Endothelial cell (in vitro differentiated cells): ENCODE measurements around the gene BATF3. TPM values are rescaled to one million over a fixed set of nuclear protein-coding genes. Genes with fewer than 3 reads are reported as not detected.

Experiments used
- DNase-seq: peaks from one replicate; pipeline ENCODE4 v3.0.0; 2021; ENCODE audit warnings: low spot score
- H3K27ac Mint-ChIP-seq: one replicate; pipeline ENCODE4 v1.8.0; 2021; ENCODE audit warnings: mixed read lengths, inconsistent platforms; ENCODE audit not compliant: unreplicated experiment
- H3K27me3 Mint-ChIP-seq: one replicate; pipeline ENCODE4 v1.8.0; 2021; ENCODE audit warnings: mild to moderate bottlenecking, moderate library complexity, mixed read lengths, inconsistent platforms; ENCODE audit not compliant: unreplicated experiment
- H3K36me3 Mint-ChIP-seq: one replicate; pipeline ENCODE4 v1.8.0; 2021; ENCODE audit warnings: mild to moderate bottlenecking, low read depth, mixed read lengths, inconsistent platforms; ENCODE audit not compliant: unreplicated experiment
- H3K4me1 Mint-ChIP-seq: one replicate; pipeline ENCODE4 v1.8.0; 2021; ENCODE audit warnings: mild to moderate bottlenecking, mixed read lengths, inconsistent platforms; ENCODE audit not compliant: unreplicated experiment
- H3K4me3 Mint-ChIP-seq: one replicate; pipeline ENCODE4 v1.8.0; 2021; ENCODE audit warnings: mild to moderate bottlenecking, mixed read lengths, inconsistent platforms; ENCODE audit not compliant: unreplicated experiment
- H3K9me3 Mint-ChIP-seq: one replicate; pipeline ENCODE4 v1.8.0; 2021; ENCODE audit warnings: mixed read lengths, inconsistent platforms; ENCODE audit not compliant: unreplicated experiment
- CTCF ChIP-seq: fragments of 200-600 bp; sonication (generic); IDR thresholded peaks from one replicate; pipeline ENCODE4 v1.5.0; 2021; ENCODE audit warnings: antibody characterized with exemption; ENCODE audit not compliant: unreplicated experiment
- total RNA-seq: library from RNA; stranded (reverse); fragmentation: NEBNext Ultra II Directional; extraction: Animal tissue kit (Norgen Biotek cat#: 25700); gene quantifications from one replicate; pipeline ENCODE4 v1.2.1, GENCODE V29; 2021; ENCODE audit not compliant: unreplicated experiment

BATF3 gene
- total RNA-seq, 1 donor from 2014 or later, result 0.54 TPM

GRCh38 chr1:212651977-212652376, 47.7 kb downstream of the BATF3 start:
- H3K36me3 Mint-ChIP-seq, result no peaks in the 10 kb centered on the region
- H3K27ac Mint-ChIP-seq, result no peak overlapping the region
- peaks cover 4% of the 10 kb centered on the region for H3K4me1 Mint-ChIP-seq
- H3K27me3 Mint-ChIP-seq, result peaks cover 4% of the 10 kb centered on the region
- no peak overlapping the region for H3K4me3 Mint-ChIP-seq
- no peaks in the 10 kb centered on the region for H3K9me3 Mint-ChIP-seq
- TF ChIP-seq CTCF, result no peak
- DNase-seq, result no peak

- no peaks in the 10 kb centered on the region for H3K9me3 Mint-ChIP-seq
- no peak for TF ChIP-seq CTCF
- peaks cover 4% of the 10 kb centered on the region for H3K27me3 Mint-ChIP-seq
- DNase-seq, result no peak
- peaks cover 4% of the 10 kb centered on the region for H3K4me1 Mint-ChIP-seq
- H3K4me3 Mint-ChIP-seq, result no peak overlapping the region
- H3K36me3 Mint-ChIP-seq, result no peaks in the 10 kb centered on the region
- H3K27ac Mint-ChIP-seq, result no peak overlapping the region
Measured at GRCh38 chr1:212651521-212651920, 48.1 kb downstream of the BATF3 start.

GRCh38 chr1:212650228-212650627, 49.4 kb downstream of the BATF3 start:
- no peaks in the 10 kb centered on the region for H3K36me3 Mint-ChIP-seq
- DNase-seq, result no peak
- peaks cover 5% of the 10 kb centered on the region for H3K27me3 Mint-ChIP-seq
- no peak for TF ChIP-seq CTCF
- H3K4me1 Mint-ChIP-seq, result peaks cover 4% of the 10 kb centered on the region
- H3K27ac Mint-ChIP-seq, result no peak overlapping the region
- no peak overlapping the region for H3K4me3 Mint-ChIP-seq
- H3K9me3 Mint-ChIP-seq, result no peaks in the 10 kb centered on the region

GRCh38 chr1:212649020-212649419, 50.6 kb downstream of the BATF3 start:
- peaks cover 11% of the 10 kb centered on the region for H3K4me1 Mint-ChIP-seq
- no peak overlapping the region for H3K27ac Mint-ChIP-seq
- DNase-seq, result no peak
- no peaks in the 10 kb centered on the region for H3K9me3 Mint-ChIP-seq
- peaks cover 8% of the 10 kb centered on the region for H3K27me3 Mint-ChIP-seq
- no peaks in the 10 kb centered on the region for H3K36me3 Mint-ChIP-seq
- no peak overlapping the region for H3K4me3 Mint-ChIP-seq
- no peak for TF ChIP-seq CTCF

- no peak for DNase-seq
- Mint-ChIP-seq H3K27ac (no peak overlapping the region), H3K9me3 (no peaks in the 10 kb centered on the region), H3K4me3 (no peak overlapping the region), H3K27me3 (peaks cover 7% of the 10 kb centered on the region), H3K4me1 (peaks cover 14% of the 10 kb centered on the region), H3K36me3 (no peaks in the 10 kb centered on the region)
- no peak for TF ChIP-seq CTCF
Measured at GRCh38 chr1:212648431-212648830, 51.2 kb downstream of the BATF3 start.
